Right lobe of liver (tissue), 6 donors: ENCODE data around the gene MTSS2. TPM values are rescaled to one million over a fixed set of nuclear protein-coding genes. Genes with fewer than 3 reads are reported as not detected.

Experiments
- ATAC-seq, 4 donors: fragments of 200-7000 bp; cut with Tn5 transposase; one replicate each; pipeline ENCODE4 v1.9.1; 2020; ENCODE audit warnings: mild to moderate bottlenecking in 4 of 4, moderate library complexity in 4 of 4
- DNase-seq, 3 donors: peaks; one replicate each; pipeline ENCODE4 v3.0.0-alpha.2; 2020
- H3K27ac ChIP-seq, 3 donors: fragments of 200-600 bp; one replicate each; pipeline ENCODE4 v1.8.0; 2022
- H3K27me3 ChIP-seq, 2 donors: fragments of 200-600 bp; one replicate each; pipeline ENCODE4 v1.8.0; 2022
- H3K36me3 ChIP-seq, 4 donors: fragments of 200-600 bp; sonication (generic) in 1 of 4; one replicate each; pipeline versions ENCODE4 v1.5.1 to v1.8.0; 2017 to 2022; ENCODE audit warnings: control low read depth in 1 of 4
- H3K4me1 ChIP-seq, 4 donors: fragments of 200-600 bp; sonication (generic) in 1 of 4; one replicate each; pipeline versions ENCODE4 v1.5.1 to v1.8.0; 2017 to 2022; ENCODE audit warnings: control low read depth in 1 of 4
- H3K4me3 ChIP-seq, 3 donors: fragments of 200-600 bp; one replicate each; pipeline ENCODE4 v1.8.0; 2022
- H3K9me3 ChIP-seq, 4 donors: fragments of 200-600 bp; sonication (generic) in 1 of 4; one replicate each; pipeline versions ENCODE4 v1.5.1 to v1.8.0; 2017 to 2022; ENCODE audit warnings: control low read depth in 1 of 4
- POLR2A ChIP-seq: fragments of 450-650 bp; IDR thresholded peaks from one replicate; pipeline ENCODE4 v1.6.1; 2017; ENCODE audit warnings: antibody characterized with exemption, mild to moderate bottlenecking
- WGBS: methylation state at CpG from one replicate; pipeline ENCODE4 v1.1.6; 2018; ENCODE audit warnings: low coverage, low lambda C conversion rate; ENCODE audit not compliant: insufficient coverage; ENCODE audit errors: missing lambda C conversion rate; 5-methylcytosine and 5-hydroxymethylcytosine counted together
- intact Hi-C, 2 donors: fragments of 100-400 bp; cut with DNase I; formaldehyde crosslinking; loops; one replicate each; pipeline versions ENCODE4 v1.11.2 to v1.14.1; 2022
- total RNA-seq, 6 experiments: library from RNA; depleted of rRNA in 2 of 6; stranded (reverse); fragments of >200 nt in 2 of 6; fragmentation: NEBNext Ultra II Directional in 3 of 6; extraction: Animal tissue kit (Norgen Biotek cat#: 25700) in 3 of 6; gene quantifications; one replicate each; pipeline versions ENCODE4 v1.1.0 to v1.2.4, GENCODE V29; 2016 to 2023
- TF ChIP-seq, protein P1 (sequence below), 4 donors: fragments of 200-600 bp in 3 of 4; fragments of 450-650 bp in 1 of 4; IDR thresholded peaks; one replicate each; pipeline versions ENCODE4 v1.5.1 to v1.8.0; 2016 to 2022; ENCODE audit warnings: antibody characterized with exemption in 4 of 4, mild to moderate bottlenecking in 2 of 4
- donor health status: DM: no; HTN: yes; CAD: no.
- donor health status: DM: no; HTN: no; CAD: no.
- donor health status: DM: no; HTN: no; CAD: no.
- donor health status: DM: no; HTN: yes; CAD: no.
- donor health status: DM: no; HTN: yes; CAD: no.

MTSS2 gene
- total RNA-seq, 6 experiments from 2014 or later, result 28.5 to 117 (median 80.2) TPM

DNA sequence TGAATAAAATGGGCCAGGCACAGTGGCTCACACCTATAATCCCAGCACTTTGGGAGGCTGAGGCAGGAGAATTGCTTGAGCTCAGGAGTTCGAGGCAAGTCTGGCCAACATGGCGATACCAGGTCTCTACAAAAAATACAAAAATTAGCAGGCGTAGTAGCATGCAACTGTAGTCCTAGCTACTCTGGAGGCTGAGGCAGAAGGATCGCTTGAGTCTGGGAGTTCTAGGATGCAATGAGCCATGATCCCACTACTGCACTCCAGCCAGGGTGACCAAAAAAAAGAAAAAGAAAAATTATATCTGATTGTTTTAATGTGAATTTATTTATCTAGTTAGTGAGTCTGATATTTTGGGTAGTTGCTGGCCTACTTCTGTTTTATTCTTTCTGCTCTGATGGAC is 32.4 kb downstream of the MTSS2 start:
- Histone ChIP-seq H3K36me3 (no peaks in the 10 kb centered on the region), H3K27ac (no peak overlapping the region), H3K4me1 (peaks cover 0 to 4% (median under 1%) of the 10 kb centered on the region in 4 donors), H3K9me3 (no peaks in the 10 kb centered on the region), H3K4me3 (no peak overlapping the region), H3K27me3 (no peaks in the 10 kb centered on the region)
- ATAC-seq (no peak), DNase-seq (no peak)
- intact Hi-C loops, result loop anchor here in 1 of 2 donors (5.0 kb wide), 1 partner anchor 126 kb away; no protein-coding TSS in a partner anchor
- 54% methylated on average over 2 of the region's 4 CpGs for WGBS
- TF ChIP-seq, protein P1, sequence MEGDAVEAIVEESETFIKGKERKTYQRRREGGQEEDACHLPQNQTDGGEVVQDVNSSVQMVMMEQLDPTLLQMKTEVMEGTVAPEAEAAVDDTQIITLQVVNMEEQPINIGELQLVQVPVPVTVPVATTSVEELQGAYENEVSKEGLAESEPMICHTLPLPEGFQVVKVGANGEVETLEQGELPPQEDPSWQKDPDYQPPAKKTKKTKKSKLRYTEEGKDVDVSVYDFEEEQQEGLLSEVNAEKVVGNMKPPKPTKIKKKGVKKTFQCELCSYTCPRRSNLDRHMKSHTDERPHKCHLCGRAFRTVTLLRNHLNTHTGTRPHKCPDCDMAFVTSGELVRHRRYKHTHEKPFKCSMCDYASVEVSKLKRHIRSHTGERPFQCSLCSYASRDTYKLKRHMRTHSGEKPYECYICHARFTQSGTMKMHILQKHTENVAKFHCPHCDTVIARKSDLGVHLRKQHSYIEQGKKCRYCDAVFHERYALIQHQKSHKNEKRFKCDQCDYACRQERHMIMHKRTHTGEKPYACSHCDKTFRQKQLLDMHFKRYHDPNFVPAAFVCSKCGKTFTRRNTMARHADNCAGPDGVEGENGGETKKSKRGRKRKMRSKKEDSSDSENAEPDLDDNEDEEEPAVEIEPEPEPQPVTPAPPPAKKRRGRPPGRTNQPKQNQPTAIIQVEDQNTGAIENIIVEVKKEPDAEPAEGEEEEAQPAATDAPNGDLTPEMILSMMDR (IDR thresholded peaks at IDR 0.05), result no peak
- TF ChIP-seq POLR2A, result no peak

DNA sequence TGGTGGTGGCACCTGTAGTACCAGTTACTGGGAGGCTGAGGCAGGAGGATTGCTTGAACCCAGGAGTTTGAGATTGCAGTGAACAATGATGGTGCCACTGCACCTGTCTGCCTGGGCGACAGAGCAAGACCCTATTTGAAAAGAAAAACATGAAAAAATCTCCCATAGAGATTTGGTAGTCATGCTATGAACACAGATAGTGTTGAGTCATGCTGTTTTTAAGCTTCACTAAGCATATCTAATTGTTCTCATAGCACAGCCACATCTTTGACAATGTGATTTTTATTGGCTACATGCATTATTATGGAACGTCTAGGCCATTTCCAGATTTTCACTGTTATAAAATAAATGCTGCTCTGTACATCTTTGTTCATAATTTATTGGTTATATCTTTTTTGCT is 33.5 kb downstream of the MTSS2 start:
- Histone ChIP-seq H3K4me3 (no peak overlapping the region), H3K9me3 (no peaks in the 10 kb centered on the region), H3K27ac (no peak overlapping the region), H3K4me1 (peaks cover 0 to 4% (median under 1%) of the 10 kb centered on the region in 4 donors), H3K27me3 (no peaks in the 10 kb centered on the region), H3K36me3 (no peaks in the 10 kb centered on the region)
- TF ChIP-seq, protein P1 (IDR thresholded peaks at IDR 0.05), result no peak
- no peak for TF ChIP-seq POLR2A
- intact Hi-C loops, result loop anchor here in 1 of 2 donors (5.0 kb wide), 1 partner anchor 125 kb away; no protein-coding TSS in a partner anchor
- WGBS, result 67% methylated on average over 2 of the region's 2 CpGs
- ATAC-seq (no peak), DNase-seq (peak in 1 of 3 donors; percentile 6)

DNA sequence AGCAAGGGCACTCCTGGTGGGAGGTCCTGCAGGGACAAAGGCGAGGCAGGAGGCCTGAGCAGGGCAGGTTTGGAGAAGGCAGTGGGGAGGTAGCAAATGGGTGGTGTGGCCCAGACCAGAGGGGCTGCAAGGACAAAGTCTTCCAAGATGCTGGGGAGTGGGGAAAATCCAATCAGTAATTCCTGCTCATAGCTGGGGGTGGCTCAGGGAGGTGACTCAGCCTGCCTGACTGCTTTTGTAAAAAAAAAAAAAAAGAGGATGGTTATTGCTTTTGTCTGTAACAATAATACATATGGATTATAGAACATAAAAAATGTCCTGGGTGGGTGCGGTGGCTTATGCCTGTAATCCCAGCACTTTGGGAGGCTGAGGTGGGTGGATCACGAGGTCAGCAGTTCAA is 34.3 kb downstream of the MTSS2 start:
- 69% methylated on average over 3 of the region's 3 CpGs for WGBS
- intact Hi-C loops, result loop anchor here in 1 of 2 donors (5.0 kb wide), 1 partner anchor 124 kb away; no protein-coding TSS in a partner anchor
- Histone ChIP-seq H3K4me3 (no peak overlapping the region), H3K9me3 (no peaks in the 10 kb centered on the region), H3K36me3 (no peaks in the 10 kb centered on the region), H3K4me1 (peaks cover 0 to 4% (median under 1%) of the 10 kb centered on the region in 4 donors), H3K27me3 (no peaks in the 10 kb centered on the region), H3K27ac (no peak overlapping the region)
- TF ChIP-seq, protein P1 (IDR thresholded peaks at IDR 0.05), result no peak
- TF ChIP-seq POLR2A, result no peak
- no peak for ATAC-seq
- DNase-seq, result peak in 1 of 3 donors; percentile 23

DNA sequence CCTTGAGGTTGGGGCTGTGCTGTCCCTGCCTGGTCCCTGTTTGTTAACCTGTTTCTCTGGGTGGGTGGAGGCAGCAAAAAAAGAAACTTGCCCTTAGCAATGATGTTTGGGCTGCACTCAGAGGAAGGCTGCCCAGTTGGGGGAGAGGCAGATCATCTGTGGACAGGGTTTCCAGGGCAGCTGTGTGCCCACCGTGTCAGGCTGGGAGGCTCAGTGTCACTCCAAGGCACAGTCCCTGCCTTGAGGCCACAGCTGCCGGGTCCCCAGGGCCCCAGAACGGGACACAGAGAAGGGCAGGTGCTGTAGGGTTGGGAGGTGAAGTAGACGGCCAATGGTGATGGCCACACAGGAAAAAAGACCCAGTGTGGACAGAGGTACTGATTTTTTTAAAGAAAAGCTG is 35.6 kb downstream of the MTSS2 start:
- peaks cover 0 to 4% (median under 1%) of the 10 kb centered on the region in 4 donors for H3K4me1 ChIP-seq
- ATAC-seq, result no peak
- DNase-seq, result peak in 1 of 3 donors; percentile 26
- H3K4me3 ChIP-seq, result no peak overlapping the region
- H3K9me3 ChIP-seq, result no peaks in the 10 kb centered on the region
- 43% methylated on average over 3 of the region's 4 CpGs for WGBS
- intact Hi-C loops, result loop anchor here in 1 of 2 donors (5.0 kb wide), 1 partner anchor 123 kb away; no protein-coding TSS in a partner anchor
- no peaks in the 10 kb centered on the region for H3K27me3 ChIP-seq
- TF ChIP-seq, protein P1 (IDR thresholded peaks at IDR 0.05), result no peak
- TF ChIP-seq POLR2A, result no peak
- H3K36me3 ChIP-seq, result no peaks in the 10 kb centered on the region
- H3K27ac ChIP-seq, result no peak overlapping the region
